GM10847 (cell line): Measurements from ENCODE around the gene PRCD.

Experiments
- POLR2A ChIP-seq: IDR thresholded peaks from 2 replicates; pipeline ENCODE4 v1.6.1; 2011; ENCODE audit not compliant: insufficient read length; ENCODE audit errors: extremely low read depth

PRCD gene

GRCh38 chr17:76543826-76544545 is 4.1 kb downstream of the PRCD start:
- no peak for TF ChIP-seq POLR2A

GRCh38 chr17:76544546-76545365 is 4.9 kb downstream of the PRCD start:
- no peak for TF ChIP-seq POLR2A

- no peak for TF ChIP-seq POLR2A
These were observed 6.2 kb downstream of the PRCD start for GRCh38 chr17:76545918-76546555.

- no peak for TF ChIP-seq POLR2A
These were observed 6.8 kb downstream of the PRCD start for GRCh38 chr17:76546556-76547182.

GRCh38 chr17:76547183-76547641 is 7.4 kb downstream of the PRCD start:
- TF ChIP-seq POLR2A, result no peak

- no peak for TF ChIP-seq POLR2A
These were observed 7.9 kb downstream of the PRCD start for GRCh38 chr17:76547642-76548202.

- TF ChIP-seq POLR2A, result no peak
These were observed 8.8 kb downstream of the PRCD start for GRCh38 chr17:76548378-76549214.

GRCh38 chr17:76549215-76549518 is 9.3 kb downstream of the PRCD start:
- TF ChIP-seq POLR2A, result no peak

GRCh38 chr17:76549539-76549938 is 9.7 kb downstream of the PRCD start:
- no peak for TF ChIP-seq POLR2A

GRCh38 chr17:76550712-76551615 is 11.1 kb downstream of the PRCD start:
- TF ChIP-seq POLR2A, result no peak

- TF ChIP-seq POLR2A, result no peak
These were observed 11.8 kb downstream of the PRCD start for GRCh38 chr17:76551685-76552084.

GRCh38 chr17:76553178-76553908 is 13.5 kb downstream of the PRCD start:
- TF ChIP-seq POLR2A, result no peak

GRCh38 chr17:76554131-76554530 is 14.3 kb downstream of the PRCD start:
- no peak for TF ChIP-seq POLR2A
